CD14-positive monocyte (primary cell): Measurements from ENCODE around the gene SPHK1. TPM values are rescaled to one million over a fixed set of nuclear protein-coding genes. Genes with fewer than 3 reads are reported as not detected.
A peak's percentile ranks its signal among the peaks of the same experiment; 100 is the strongest.

Experiments
- DNase-seq, 3 donors: peaks; one replicate each; pipeline ENCODE4 v3.0.0-alpha.2; 2011 to 2022
- H2AFZ ChIP-seq: 2 replicates; pipeline ENCODE4 v1.6.0; 2012; ENCODE audit warnings: mild to moderate bottlenecking, low read depth, low read length, inconsistent platforms; ENCODE audit not compliant: insufficient read depth, poor library complexity, severe bottlenecking
- H3K27ac ChIP-seq, 2 donors: 1 replicate in 1 of 2; 2 replicates in 1 of 2; pipeline ENCODE4 v1.5.1; 2012 to 2013; ENCODE audit warnings: low read length in 2 of 2, control low read depth in 1 of 2, inconsistent platforms in 1 of 2, low read depth in 1 of 2, mild to moderate bottlenecking in 1 of 2
- H3K27me3 ChIP-seq, 2 donors: one replicate each; pipeline versions ENCODE4 v1.6.0 to v1.6.1; 2011 to 2013; ENCODE audit warnings: low read length in 2 of 2; ENCODE audit not compliant: control insufficient read depth in 2 of 2, insufficient read depth in 2 of 2
- H3K36me3 ChIP-seq, 2 donors: replicated peaks in 1 of 2; 1 replicate in 1 of 2; 2 replicates in 1 of 2; pipeline versions ENCODE4 v1.5.1 to v1.6.1; 2012 to 2013; ENCODE audit warnings: low read length in 2 of 2, control low read depth in 1 of 2, inconsistent platforms in 1 of 2, mild to moderate bottlenecking in 1 of 2; ENCODE audit not compliant: insufficient read depth in 2 of 2, control insufficient read depth in 1 of 2
- H3K4me1 ChIP-seq, 2 donors: 1 replicate in 1 of 2; 2 replicates in 1 of 2; pipeline versions ENCODE4 v1.5.1 to v1.6.1; 2012 to 2013; ENCODE audit warnings: low read length in 2 of 2, control low read depth in 1 of 2, inconsistent platforms in 1 of 2, mild to moderate bottlenecking in 1 of 2, moderate library complexity in 1 of 2; ENCODE audit not compliant: insufficient read depth in 2 of 2, control insufficient read depth in 1 of 2
- H3K4me2 ChIP-seq: replicated peaks from 2 replicates; pipeline ENCODE3; 2012; ENCODE audit warnings: low read length, moderate library complexity, mild to moderate bottlenecking; ENCODE audit not compliant: poor library complexity, severe bottlenecking; ENCODE audit errors: extremely low read depth
- H3K4me3 ChIP-seq, 3 experiments: fragments of 200-600 bp in 1 of 3; sonication (generic) in 1 of 3; replicated peaks in 1 of 3; 1 replicate in 2 of 3; 2 replicates in 1 of 3; pipeline ENCODE4 v1.5.1; 2011 to 2013; ENCODE audit warnings: low read length in 3 of 3, mild to moderate bottlenecking in 3 of 3, control low read depth in 2 of 3, low read depth in 2 of 3, inconsistent platforms in 1 of 3, moderate library complexity in 1 of 3
- H3K79me2 ChIP-seq: 2 replicates; pipeline ENCODE4 v1.6.0; 2012; ENCODE audit warnings: mild to moderate bottlenecking, control low read depth, inconsistent platforms, low read length, moderate library complexity; ENCODE audit not compliant: insufficient read depth
- H3K9ac ChIP-seq: 2 replicates; pipeline ENCODE4 v1.6.0; 2017; ENCODE audit warnings: low read length, mild to moderate bottlenecking; ENCODE audit not compliant: insufficient read depth, poor library complexity, severe bottlenecking
- H3K9me3 ChIP-seq, 2 donors: replicated peaks in 1 of 2; 1 replicate in 1 of 2; 2 replicates in 1 of 2; pipeline versions ENCODE4 v1.5.1 to v1.6.1; 2012 to 2013; ENCODE audit warnings: low read length in 2 of 2, control low read depth in 1 of 2; ENCODE audit not compliant: control insufficient read depth in 1 of 2, insufficient read depth in 1 of 2
- H4K20me1 ChIP-seq: 2 replicates; pipeline ENCODE4 v1.6.0; 2012; ENCODE audit warnings: mild to moderate bottlenecking, low read length, control low read depth, moderate library complexity; ENCODE audit not compliant: insufficient read depth
- H3K27ac Mint-ChIP-seq, 7 donors: one replicate each; pipeline ENCODE4 v1.8.0; 2020; ENCODE audit warnings: mild to moderate bottlenecking in 7 of 7, mixed read lengths in 7 of 7, moderate library complexity in 6 of 7, inconsistent platforms in 2 of 7
- H3K27me3 Mint-ChIP-seq, 3 donors: one replicate each; pipeline ENCODE4 v1.8.0; 2021 to 2022; ENCODE audit warnings: low read depth in 3 of 3, mild to moderate bottlenecking in 3 of 3, mixed read lengths in 3 of 3, moderate library complexity in 3 of 3, inconsistent platforms in 1 of 3
- H3K36me3 Mint-ChIP-seq, 2 donors: one replicate each; pipeline ENCODE4 v1.8.0; 2020; ENCODE audit warnings: mixed read lengths in 2 of 2, inconsistent platforms in 1 of 2, mild to moderate bottlenecking in 1 of 2
- H3K4me1 Mint-ChIP-seq: one replicate; pipeline ENCODE4 v1.8.0; 2020; ENCODE audit warnings: mild to moderate bottlenecking, mixed read lengths
- H3K4me3 Mint-ChIP-seq, 2 donors: one replicate each; pipeline ENCODE4 v1.8.0; 2020; ENCODE audit warnings: mild to moderate bottlenecking in 2 of 2, mixed read lengths in 2 of 2, moderate library complexity in 1 of 2
- H3K9me3 Mint-ChIP-seq, 7 donors: one replicate each; pipeline ENCODE4 v1.8.0; 2020 to 2022; ENCODE audit warnings: mixed read lengths in 7 of 7, mild to moderate bottlenecking in 6 of 7, moderate library complexity in 6 of 7, inconsistent platforms in 2 of 7
- CTCF ChIP-seq: fragments of 200-600 bp; IDR thresholded peaks from one replicate; pipeline ENCODE4 v1.8.0; 2022; ENCODE audit warnings: antibody characterized with exemption, mild to moderate bottlenecking
- WGBS: methylation state at CpG from one replicate; pipeline ENCODE4 v1.1.5; 2013; ENCODE audit warnings: missing lambda C conversion rate; ENCODE audit not compliant: insufficient coverage; 5-methylcytosine and 5-hydroxymethylcytosine counted together
- intact Hi-C, 2 donors: fragments of 100-400 bp; cut with micrococcal nuclease; formaldehyde crosslinking; loops; one replicate each; pipeline versions ENCODE4 v1.15.0 to v1.15.1; 2023
- polyA plus RNA-seq, 3 donors: library from polyadenylated mRNA; depleted of rRNA in 1 of 3; unstranded in 2 of 3; stranded (reverse) in 1 of 3; fragments of 300-500 nt in 2 of 3; fragments of >200 nt in 1 of 3; fragmentation: Illumina TruSeq in 2 of 3; gene quantifications; 1 replicate in 2 of 3; 2 replicates in 1 of 3; pipeline ENCODE4 v1.2.3, GENCODE V29; 2012 to 2021

The SPHK1 gene
- polyA plus RNA-seq, 3 donors, result 12.9 to 33.9 (median 19.1) TPM

- peaks cover 27% of the 10 kb centered on the region for H4K20me1 ChIP-seq
- TF ChIP-seq CTCF, result no peak
- Mint-ChIP-seq H3K27ac (peak overlapping the region in 5 of 7 donors; percentile 64 to 80 (median 72)), H3K9me3 (peaks cover 0 to 2% (median 0%) of the 10 kb centered on the region in 7 donors), H3K27me3 (peaks cover 2 to 17% (median 8%) of the 10 kb centered on the region in 3 donors), H3K4me3 (peak overlapping the region; percentile 81 to 85), H3K4me1 (peaks cover 29% of the 10 kb centered on the region), H3K36me3 (peaks cover 6 to 17% of the 10 kb centered on the region in 2 donors)
- H3K79me2 ChIP-seq, result no peaks in the 10 kb centered on the region
- intact Hi-C loops, result loop anchor here (2.0 to 10.0 kb wide), 4 partner anchors 30 to 120 kb away; partner anchors contain the start of genes PRPSAP1 (in 1 of the 2) and RHBDF2 (in 1 of the 2)
- peak overlapping the region; percentile 42 to 86 (median 75) for H3K4me3 ChIP-seq
- 2% methylated on average over 74 of the region's 74 CpGs for WGBS
- H3K9me3 ChIP-seq, result no peaks in the 10 kb centered on the region
- H3K9ac ChIP-seq, result peak overlapping the region; percentile 87
- H3K4me1 ChIP-seq, result peaks cover 42 to 57% of the 10 kb centered on the region in 2 donors
- H3K4me2 ChIP-seq, result peak overlapping the region; percentile 82
- H3K27ac ChIP-seq, result peak overlapping the region in 1 of 2 donors; percentile 90
- peaks cover 0 to 11% of the 10 kb centered on the region in 2 donors for H3K27me3 ChIP-seq
- peaks cover 2 to 8% of the 10 kb centered on the region in 2 donors for H3K36me3 ChIP-seq
- peak overlapping the region; percentile 81 for H2AFZ ChIP-seq
- peak; percentile 89 to 97 (median 91) for DNase-seq
Observed at GRCh38 chr17:76384987-76385891, 830 bp downstream of the SPHK1 start.
